A172 (cell line): ENCODE measurements around the gene LDHAL6A. TPM values are rescaled to one million over a fixed set of nuclear protein-coding genes. Genes with fewer than 3 reads are reported as not detected.
A peak's percentile ranks its signal among the peaks of the same experiment; 100 is the strongest.

Experiments
- DNase-seq: peaks from one replicate; pipeline ENCODE4 v3.0.0-alpha.2; 2015; ENCODE audit warnings: low spot score
- total RNA-seq: library from RNA; depleted of rRNA; stranded (reverse); fragments of >200 nt; shearing (Covaris generic); gene quantifications from 2 replicates; pipeline ENCODE4 v1.2.3, GENCODE V29; 2014; rRNA removed

LDHAL6A gene
- not detected in 2 replicates for total RNA-seq

DNA sequence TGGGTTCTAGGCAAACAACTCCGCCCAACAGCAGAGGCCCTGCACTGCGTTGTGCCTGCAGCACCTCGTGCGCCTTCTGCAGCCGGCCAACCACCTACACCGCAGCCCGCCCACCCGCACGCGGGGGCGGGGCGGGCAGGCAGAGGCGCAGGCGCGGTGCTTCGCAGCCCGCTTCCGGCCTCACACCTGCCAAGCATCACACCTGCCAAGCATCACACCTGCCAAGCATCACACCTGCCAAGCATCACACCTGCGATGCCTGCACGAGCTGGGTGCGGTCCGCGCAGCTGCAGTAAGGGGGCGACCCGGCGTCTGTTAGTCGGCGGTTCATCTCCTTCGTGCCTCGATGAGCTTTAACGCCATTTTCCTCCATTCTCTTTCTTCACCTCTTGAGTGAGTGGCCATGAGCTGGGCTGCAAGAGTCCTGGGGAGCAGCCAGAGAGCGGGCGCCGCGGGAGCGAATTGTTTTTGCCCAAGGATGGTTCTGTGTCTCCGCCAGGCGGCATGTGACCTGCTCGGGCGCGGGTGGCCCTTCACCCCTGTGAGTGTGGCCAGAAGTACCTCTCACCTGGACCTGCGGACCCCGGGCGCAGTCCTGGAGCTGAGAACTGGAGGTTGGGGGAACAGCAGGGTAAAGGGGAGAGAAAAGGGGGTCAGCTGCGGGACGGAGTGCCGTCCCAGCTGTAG is at the start of gene LDHAL6A:
Gene LDHAL6A (plus strand): TSS at position 171 of the 687 bp plus-strand sequence. CDS start 825 bp downstream, outside the sequence.
- no peak for DNase-seq

DNA sequence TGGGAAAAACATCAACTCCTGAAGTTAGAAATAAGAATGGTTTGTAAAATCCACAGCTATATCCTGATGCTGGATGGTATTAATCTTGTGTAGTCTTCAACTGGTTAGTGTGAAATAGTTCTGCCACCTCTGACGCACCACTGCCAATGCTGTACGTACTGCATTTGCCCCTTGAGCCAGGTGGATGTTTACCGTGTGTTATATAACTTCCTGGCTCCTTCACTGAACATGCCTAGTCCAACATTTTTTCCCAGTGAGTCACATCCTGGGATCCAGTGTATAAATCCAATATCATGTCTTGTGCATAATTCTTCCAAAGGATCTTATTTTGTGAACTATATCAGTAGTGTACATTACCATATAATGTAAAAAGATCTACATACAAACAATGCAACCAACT is 48.3 kb upstream of the LDHAL6A start:
- peak; percentile 85 for DNase-seq

DNA sequence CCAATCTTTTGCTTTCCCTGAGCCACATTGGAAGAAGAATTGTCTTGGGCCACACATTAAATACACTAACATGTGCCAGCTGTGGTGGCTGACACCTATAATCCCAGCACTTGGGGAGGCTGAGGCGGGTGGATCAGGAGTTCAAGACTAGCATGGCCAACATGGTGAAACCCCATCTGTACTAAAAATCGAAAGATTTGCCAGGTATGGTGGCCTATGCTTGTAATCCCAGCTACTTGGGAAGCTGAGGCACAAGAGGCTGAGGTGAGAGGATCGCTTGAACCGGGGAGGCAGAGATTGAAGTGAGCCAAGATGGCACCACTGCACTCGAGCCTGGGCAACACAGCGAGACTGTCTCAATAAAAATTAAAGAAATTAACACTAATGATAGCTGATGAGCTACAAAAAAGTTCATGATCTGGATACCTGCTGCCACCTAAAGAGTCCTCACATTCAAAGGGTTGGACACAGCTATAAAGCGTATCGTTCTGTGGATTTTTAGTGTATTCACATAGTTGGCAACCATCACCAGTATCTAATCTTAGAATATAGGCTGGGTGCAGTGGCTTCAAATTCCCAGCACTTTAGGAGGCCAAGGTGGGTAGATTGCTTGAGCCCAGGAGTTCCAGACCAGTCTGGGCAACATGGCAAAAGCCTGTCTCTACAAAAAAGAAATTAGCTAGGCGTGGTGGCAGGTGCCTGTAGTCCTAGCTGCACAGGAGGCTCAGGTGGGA is 46.9 kb upstream of the LDHAL6A start:
- DNase-seq = no peak

DNA sequence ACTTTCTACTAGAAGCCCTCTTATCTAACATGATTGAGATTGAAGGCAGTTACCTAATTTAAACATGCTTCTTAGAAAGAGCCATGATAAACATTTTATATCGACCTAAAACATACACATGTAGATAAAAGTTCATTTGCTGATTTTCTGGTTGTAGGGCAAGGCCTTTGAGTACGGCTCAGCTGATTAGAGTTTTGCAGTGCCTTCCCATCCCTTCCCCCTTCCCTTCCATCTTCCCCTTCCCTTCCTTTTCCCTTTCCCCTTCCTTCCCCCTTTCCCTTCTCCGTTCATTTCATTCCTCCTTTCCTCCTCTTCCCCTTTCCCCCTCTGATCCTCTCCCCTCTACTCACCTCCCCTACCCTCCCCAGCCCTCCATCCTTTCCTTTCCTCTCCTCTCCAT is 39.2 kb upstream of the LDHAL6A start:
- DNase-seq = no peak

DNA sequence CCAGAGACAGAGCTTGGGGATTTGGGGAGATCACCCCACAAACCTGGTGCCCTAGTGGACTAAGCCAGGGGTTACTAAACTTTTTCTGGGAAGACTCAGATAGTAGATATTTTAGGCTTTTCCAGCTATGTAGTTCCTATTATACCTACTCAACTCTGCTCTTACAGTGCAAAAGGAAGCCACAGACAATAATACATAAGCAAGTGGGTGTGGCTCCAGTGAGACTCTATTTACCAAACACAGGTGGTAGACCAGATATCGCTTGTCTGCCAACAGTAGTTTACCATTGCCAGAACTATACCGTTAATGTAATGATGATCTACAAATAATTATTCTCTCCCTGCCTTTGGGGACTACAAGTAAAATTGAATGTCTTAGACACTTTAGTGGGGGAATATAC is 36.6 kb upstream of the LDHAL6A start:
- no peak for DNase-seq

DNA sequence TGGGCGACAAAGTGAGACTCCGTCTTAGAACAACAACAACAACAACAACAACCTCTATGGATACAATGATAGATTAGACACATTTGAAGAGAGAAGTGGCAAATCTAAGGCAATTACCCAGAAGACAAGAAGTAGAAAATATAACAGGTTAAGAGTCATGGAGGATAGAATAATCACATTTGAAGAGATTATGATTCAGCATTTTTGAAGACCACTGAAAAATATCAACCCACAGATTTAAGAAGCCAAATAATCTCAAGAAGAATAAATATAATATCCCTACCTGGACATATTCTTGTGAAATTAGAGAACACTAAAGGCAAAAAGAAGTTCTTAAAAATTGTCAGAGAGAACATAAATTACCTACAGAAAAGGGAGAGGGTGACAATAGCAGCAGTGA is 35.6 kb upstream of the LDHAL6A start:
- DNase-seq = no peak

DNA sequence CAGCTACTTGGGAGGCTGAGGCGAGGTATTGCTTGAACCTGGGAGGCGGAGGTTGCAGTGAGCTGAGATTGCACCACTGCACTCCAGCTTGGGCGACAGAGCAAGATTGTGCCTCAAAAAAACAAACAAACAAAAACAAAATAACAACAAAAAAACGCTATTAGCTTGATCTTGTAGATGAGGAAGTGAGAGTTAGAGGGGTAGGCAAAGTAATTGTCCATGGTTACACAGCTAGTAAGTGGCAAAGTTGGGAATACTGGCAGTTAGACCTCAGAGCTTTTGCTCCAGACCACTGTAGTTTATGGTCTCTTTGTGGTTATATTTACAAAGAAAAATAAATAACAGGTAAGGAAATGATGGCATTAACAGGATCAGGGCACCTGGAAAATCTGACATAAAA is 28.4 kb upstream of the LDHAL6A start:
- no peak for DNase-seq

- no peak for DNase-seq
Observed at GRCh38 chr11:18429332-18429731, 26.3 kb upstream of the LDHAL6A start.

- no peak for DNase-seq
Observed at GRCh38 chr11:18438691-18439090, 17.0 kb upstream of the LDHAL6A start.

- DNase-seq = no peak
Observed at GRCh38 chr11:18449251-18449650, 6.4 kb upstream of the LDHAL6A start.

- peak; percentile 46 for DNase-seq
Observed at GRCh38 chr11:18452927-18453326, 2.7 kb upstream of the LDHAL6A start.

DNA sequence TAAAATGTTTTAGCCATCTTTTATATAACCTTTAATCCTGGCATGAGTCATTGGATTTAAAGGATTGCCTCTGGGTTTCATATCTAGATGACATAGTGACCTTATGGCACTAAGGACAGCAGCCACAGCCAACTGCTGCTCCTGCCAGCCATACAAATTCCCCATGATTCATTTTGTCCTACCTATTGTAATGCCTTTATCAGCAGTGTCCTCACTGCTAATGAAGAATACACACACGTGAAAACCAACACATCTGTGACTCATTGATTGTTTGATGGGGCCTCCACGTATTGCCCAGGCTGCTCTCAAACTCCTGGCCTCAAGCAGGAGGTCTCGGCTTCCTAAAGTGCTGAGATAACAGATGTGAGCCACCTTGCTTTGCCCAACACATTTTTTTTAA is 1.8 kb downstream of the LDHAL6A start:
- peak; percentile 92 for DNase-seq

- no peak for DNase-seq
Observed at GRCh38 chr11:18459634-18460033, 4.0 kb downstream of the LDHAL6A start.

GRCh38 chr11:18461909-18462308 is 6.3 kb downstream of the LDHAL6A start:
- DNase-seq = no peak

- no peak for DNase-seq
Observed at GRCh38 chr11:18463439-18463838, 7.8 kb downstream of the LDHAL6A start.

DNA sequence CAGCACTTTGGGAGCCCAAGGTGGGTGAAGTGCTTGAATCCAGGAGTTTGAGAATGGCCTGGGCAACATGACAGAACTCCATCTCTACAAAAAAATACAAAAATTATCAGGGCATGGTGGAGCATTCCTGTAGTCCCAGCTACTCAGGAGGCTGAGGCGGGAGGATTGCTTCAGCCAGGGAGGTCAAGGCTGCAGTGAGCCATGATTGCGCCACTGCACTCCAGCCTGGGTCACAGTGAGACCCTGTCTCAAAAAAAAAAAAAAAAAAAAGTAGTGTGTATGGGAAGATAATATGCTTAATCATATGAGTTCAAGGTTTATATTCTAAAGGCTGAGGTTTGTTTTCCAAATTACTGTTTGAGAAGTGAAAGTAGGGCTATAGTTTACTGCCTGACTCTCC is 10.7 kb downstream of the LDHAL6A start:
- no peak for DNase-seq

DNA sequence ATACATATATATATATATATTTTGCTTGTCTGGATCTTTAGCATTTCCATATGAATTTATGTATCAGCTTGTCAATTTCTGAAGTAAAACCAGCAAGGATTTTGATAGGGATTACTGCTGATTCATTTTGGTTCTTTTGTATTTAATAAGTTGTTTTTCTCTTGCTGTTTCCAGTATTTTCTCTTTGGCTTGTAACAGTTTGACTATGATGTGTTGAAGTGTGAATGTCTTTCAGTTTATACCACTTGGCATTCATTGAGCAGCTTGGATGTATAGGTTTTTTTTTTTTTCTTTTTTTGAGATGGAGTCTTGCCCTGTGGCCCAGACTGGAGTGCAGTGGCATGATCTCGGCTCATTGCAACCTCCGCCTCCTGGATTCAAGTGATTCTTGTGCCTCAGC is 12.4 kb downstream of the LDHAL6A start:
- DNase-seq = no peak

GRCh38 chr11:18468961-18469360 is 13.3 kb downstream of the LDHAL6A start:
- DNase-seq = no peak

DNA sequence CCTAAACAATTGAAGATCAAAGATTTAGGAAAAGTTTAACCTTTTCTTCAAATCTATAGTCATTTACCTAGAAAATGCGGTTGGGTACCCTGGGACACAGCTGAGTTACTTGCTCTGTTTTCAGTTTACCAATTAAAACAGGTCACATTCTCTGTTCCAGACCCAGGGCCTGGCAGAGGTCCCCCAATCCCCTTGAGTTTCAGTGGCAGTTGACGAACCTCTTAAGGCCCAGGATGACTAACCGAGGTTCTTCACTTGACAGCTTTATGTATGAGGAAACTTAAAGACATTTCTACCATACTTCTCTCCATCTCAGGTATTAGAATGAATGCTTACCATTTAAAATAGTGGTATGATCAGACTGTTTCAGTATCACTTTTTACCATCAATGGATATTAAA is 16.3 kb downstream of the LDHAL6A start:
- no peak for DNase-seq

DNA sequence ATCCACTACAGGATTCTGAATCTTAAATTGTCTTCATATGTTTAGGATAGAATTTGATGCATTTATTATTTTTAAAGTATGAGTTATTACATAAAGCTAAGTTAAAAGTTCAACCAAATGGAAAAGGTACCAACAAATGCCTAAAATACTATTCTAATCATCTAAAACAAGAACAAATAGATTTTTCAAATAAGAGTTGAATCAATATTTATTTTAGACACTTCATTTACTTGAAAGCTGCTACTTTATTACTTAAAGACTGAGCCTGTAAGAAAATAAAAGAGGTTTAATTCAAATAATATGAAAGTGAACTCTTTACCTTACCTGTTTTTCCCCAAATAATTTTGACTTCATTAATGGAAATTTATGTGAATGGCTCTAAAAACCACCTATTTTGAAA is 16.9 kb downstream of the LDHAL6A start:
- DNase-seq = no peak

DNA sequence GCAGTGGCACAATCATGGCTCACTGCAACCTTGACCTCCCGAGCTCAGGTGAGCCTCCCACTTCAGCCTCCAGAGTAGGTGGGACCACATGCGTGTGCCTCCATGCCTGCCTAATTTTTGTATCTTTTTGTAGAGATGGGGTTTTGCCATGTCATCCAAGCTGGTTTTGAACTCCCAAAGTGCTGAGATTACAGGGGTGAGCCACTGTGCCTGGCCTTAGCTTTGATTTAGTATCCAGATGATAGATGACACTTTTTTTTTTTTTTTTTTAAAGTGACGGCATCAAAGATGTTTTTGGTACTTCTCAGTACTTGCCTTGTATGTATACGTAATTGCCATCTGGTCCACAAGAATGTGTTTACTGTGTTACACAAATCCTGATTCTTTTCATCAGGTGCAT is 23.4 kb downstream of the LDHAL6A start:
- no peak for DNase-seq

- no peak for DNase-seq
Observed at GRCh38 chr11:18485913-18486528, 30.4 kb downstream of the LDHAL6A start.

DNA sequence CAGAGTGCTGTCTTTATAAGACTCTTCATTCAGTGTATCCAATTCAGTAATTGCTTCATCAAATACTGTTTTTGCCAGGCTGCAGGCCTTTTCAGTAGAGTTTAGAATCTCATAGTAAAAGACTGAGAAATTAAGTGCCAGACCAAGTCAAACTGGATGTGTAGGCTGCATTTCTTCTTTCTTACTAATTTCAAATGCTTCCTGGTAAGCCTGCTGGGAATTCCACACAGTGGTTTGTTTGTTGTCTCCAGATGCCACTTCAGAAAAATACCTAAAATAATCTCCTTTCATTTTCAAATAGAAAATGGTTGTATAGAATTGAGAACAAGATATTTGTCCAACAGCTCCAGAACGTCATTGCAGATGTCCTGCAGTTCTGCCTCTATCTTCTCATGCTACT is 34.7 kb downstream of the LDHAL6A start:
- DNase-seq = no peak
